H9 (cell line): Measurements from ENCODE around the gene SYVN1. TPM values are rescaled to one million over a fixed set of nuclear protein-coding genes. Genes with fewer than 3 reads are reported as not detected.

ENCODE experiments used
- DNase-seq: peaks from one replicate; pipeline ENCODE4 v3.0.0-alpha.2; 2017
- H2AFZ ChIP-seq: one replicate; pipeline ENCODE4 v1.6.1; 2013; ENCODE audit warnings: mild to moderate bottlenecking, low read length, control low read depth, moderate library complexity
- H2AK5ac ChIP-seq: 2 replicates; pipeline ENCODE4 v1.6.1; 2013; ENCODE audit warnings: low read length, control low read depth, mixed read lengths; ENCODE audit not compliant: insufficient read length
- H2BK120ac ChIP-seq: one replicate; pipeline ENCODE4 v1.6.1; 2013; ENCODE audit warnings: low read depth, mild to moderate bottlenecking, low read length, control low read depth, inconsistent platforms; ENCODE audit not compliant: poor library complexity, severe bottlenecking
- H2BK12ac ChIP-seq: 2 replicates; pipeline ENCODE4 v1.6.1; 2013; ENCODE audit warnings: low read length, control low read depth, mixed read lengths, low read depth; ENCODE audit not compliant: insufficient read length
- H2BK15ac ChIP-seq: 2 replicates; pipeline ENCODE4 v1.6.1; 2013; ENCODE audit warnings: low read depth, low read length, control low read depth
- H2BK20ac ChIP-seq: one replicate; pipeline ENCODE4 v1.6.1; 2013; ENCODE audit warnings: low read depth, mild to moderate bottlenecking, low read length, control low read depth, inconsistent platforms; ENCODE audit not compliant: poor library complexity, severe bottlenecking
- H2BK5ac ChIP-seq: 2 replicates; pipeline ENCODE4 v1.6.1; 2013; ENCODE audit warnings: low read length, control low read depth, mixed read lengths; ENCODE audit not compliant: insufficient read length
- H3K14ac ChIP-seq: 2 replicates; pipeline ENCODE4 v1.6.1; 2013; ENCODE audit warnings: low read length, control low read depth; ENCODE audit not compliant: insufficient read depth
- H3K18ac ChIP-seq: 2 replicates; pipeline ENCODE4 v1.6.1; 2013; ENCODE audit warnings: low read depth, mild to moderate bottlenecking, mixed read lengths, low read length, control low read depth; ENCODE audit not compliant: insufficient read length
- H3K23ac ChIP-seq: 2 replicates; pipeline ENCODE4 v1.6.1; 2013; ENCODE audit warnings: low read length, control low read depth, mixed read lengths, low read depth; ENCODE audit not compliant: insufficient read length
- H3K23me2 ChIP-seq: 2 replicates; pipeline ENCODE4 v1.6.1; 2013; ENCODE audit warnings: low read depth, mild to moderate bottlenecking, mixed read lengths, low read length, control low read depth; ENCODE audit not compliant: insufficient read length, poor library complexity, severe bottlenecking
- H3K27ac ChIP-seq: 2 replicates; pipeline ENCODE4 v1.5.1; 2013; ENCODE audit warnings: low read length, control low read depth, mixed read lengths, low read depth; ENCODE audit not compliant: insufficient read length
- H3K27me3 ChIP-seq: 2 replicates; pipeline ENCODE4 v1.6.1; 2013; ENCODE audit warnings: low read length, control low read depth, inconsistent platforms; ENCODE audit not compliant: insufficient read depth
- H3K4ac ChIP-seq: 2 replicates; pipeline ENCODE4 v1.6.1; 2013; ENCODE audit warnings: low read depth, mild to moderate bottlenecking, control low read depth, inconsistent platforms, low read length, moderate library complexity
- H3K4me1 ChIP-seq: 2 replicates; pipeline ENCODE4 v1.6.1; 2013; ENCODE audit warnings: low read length, control low read depth, inconsistent platforms; ENCODE audit not compliant: insufficient read depth
- H3K4me2 ChIP-seq: 2 replicates; pipeline ENCODE4 v1.6.1; 2013; ENCODE audit warnings: low read length, control low read depth, mixed read lengths; ENCODE audit not compliant: insufficient read length, insufficient read depth
- H3K56ac ChIP-seq: 2 replicates; pipeline ENCODE4 v1.6.1; 2013; ENCODE audit warnings: low read depth, mild to moderate bottlenecking, mixed read lengths, low read length, control low read depth; ENCODE audit not compliant: insufficient read length
- H3K79me1 ChIP-seq: 2 replicates; pipeline ENCODE4 v1.6.1; 2013; ENCODE audit warnings: low read depth, mild to moderate bottlenecking, moderate library complexity, low read length, control low read depth, inconsistent platforms; ENCODE audit not compliant: insufficient read depth, poor library complexity, severe bottlenecking
- H3K79me2 ChIP-seq: 2 replicates; pipeline ENCODE4 v1.6.1; 2013; ENCODE audit warnings: low read length, control low read depth, inconsistent platforms; ENCODE audit not compliant: insufficient read depth
- H3K9ac ChIP-seq: 2 replicates; pipeline ENCODE4 v1.6.1; 2013; ENCODE audit warnings: low read length, control low read depth, mixed read lengths; ENCODE audit not compliant: insufficient read length; ENCODE audit errors: extremely low read depth
- H3K9me3 ChIP-seq: one replicate; pipeline ENCODE4 v1.6.1; 2013; ENCODE audit warnings: low read depth, low read length, inconsistent platforms; ENCODE audit not compliant: control insufficient read depth
- H3T11ph ChIP-seq: one replicate; pipeline ENCODE4 v1.6.1; 2013; ENCODE audit warnings: mild to moderate bottlenecking, low read length, control low read depth, inconsistent platforms
- H4K20me1 ChIP-seq: one replicate; pipeline ENCODE4 v1.6.1; 2013; ENCODE audit not compliant: control insufficient read depth, insufficient read length, insufficient read depth
- H4K5ac ChIP-seq: 2 replicates; pipeline ENCODE4 v1.6.1; 2013; ENCODE audit warnings: low read depth, mild to moderate bottlenecking, mixed read lengths, low read length, control low read depth; ENCODE audit not compliant: insufficient read length
- H4K8ac ChIP-seq: replicated peaks from 2 replicates; pipeline ENCODE4 v1.6.1; 2013; ENCODE audit warnings: low read length, control low read depth, mixed read lengths, low read depth; ENCODE audit not compliant: insufficient read length
- H4K91ac ChIP-seq: 2 replicates; pipeline ENCODE4 v1.6.1; 2013; ENCODE audit warnings: low read depth, mild to moderate bottlenecking, moderate library complexity, mixed read lengths, low read length, control low read depth; ENCODE audit not compliant: insufficient read length
- H3K27ac Mint-ChIP-seq, 3 experiments: 2 replicates in 2 of 3; 3 replicates in 1 of 3; pipeline ENCODE4 v1.8.0; 2020 to 2021; ENCODE audit warnings: mixed read lengths in 3 of 3, mild to moderate bottlenecking in 1 of 3, moderate library complexity in 1 of 3
- H3K27me3 Mint-ChIP-seq: 2 replicates; pipeline ENCODE4 v1.8.0; 2021; ENCODE audit warnings: low read depth, mild to moderate bottlenecking, moderate library complexity, mixed read lengths
- H3K36me3 Mint-ChIP-seq, 3 experiments: 2 replicates in 2 of 3; 3 replicates in 1 of 3; pipeline ENCODE4 v1.8.0; 2020 to 2021; ENCODE audit warnings: low read depth in 3 of 3, mixed read lengths in 3 of 3; ENCODE audit not compliant: insufficient read depth in 1 of 3
- H3K4me1 Mint-ChIP-seq, 2 experiments: 2 replicates each; pipeline ENCODE4 v1.8.0; 2020; ENCODE audit warnings: mixed read lengths in 2 of 2
- H3K4me3 Mint-ChIP-seq, 2 experiments: 2 replicates in 1 of 2; 3 replicates in 1 of 2; pipeline ENCODE4 v1.8.0; 2020 to 2021; ENCODE audit warnings: mild to moderate bottlenecking in 2 of 2, mixed read lengths in 2 of 2, moderate library complexity in 1 of 2
- H3K9me3 Mint-ChIP-seq, 2 experiments: 2 replicates in 1 of 2; 3 replicates in 1 of 2; pipeline ENCODE4 v1.8.0; 2020; ENCODE audit warnings: mild to moderate bottlenecking in 2 of 2, mixed read lengths in 2 of 2, moderate library complexity in 1 of 2
- WGBS: extraction: QIAGEN DNeasy Blood & Tissue Kit; methylation state at CpG from one replicate; pipeline ENCODE4 v1.1.7; 2013; ENCODE audit warnings: missing lambda C conversion rate, low lambda C conversion rate, mixed read lengths; ENCODE audit not compliant: insufficient read length; ENCODE audit errors: extremely low coverage; 5-methylcytosine and 5-hydroxymethylcytosine counted together
- total RNA-seq: library from RNA; stranded (reverse); gene quantifications from 2 replicates; pipeline ENCODE4 v1.2.1, GENCODE V29; 2021
- TF ChIP-seq, protein P1 (sequence below): fragments of 200-600 bp; sonication (generic); conservative IDR thresholded peaks from 3 replicates; pipeline ENCODE4 v1.8.0; 2021; ENCODE audit warnings: antibody characterized with exemption, mild to moderate bottlenecking

Gene SYVN1
- total RNA-seq, 1 experiment from 2014 or later, result 31.6 TPM

DNA sequence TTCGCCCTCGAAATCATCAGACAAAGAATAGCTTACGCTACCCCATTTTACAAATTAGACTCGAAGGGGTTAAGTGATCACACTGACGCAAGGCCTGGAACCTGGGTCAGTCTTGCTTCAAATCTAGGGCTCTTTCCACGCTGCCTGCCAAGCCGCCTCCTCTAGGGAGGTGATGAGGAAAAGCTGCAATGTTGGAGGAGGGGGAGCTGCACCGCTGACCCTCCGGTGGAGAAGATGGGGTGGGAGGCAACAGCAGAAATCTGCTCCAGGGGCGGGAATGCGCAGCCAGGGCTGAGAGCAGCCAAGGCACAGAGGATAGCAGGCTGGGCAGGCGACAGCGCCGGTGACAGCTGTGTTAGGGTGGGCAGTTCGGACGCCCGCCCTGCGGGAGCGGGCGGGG is 595 bp downstream of the SYVN1 start:
- Histone ChIP-seq H3K79me2 (no peaks in the 10 kb centered on the region), H3K9ac (peak overlapping the region; percentile 96), H3K4ac (no peak overlapping the region), H2BK20ac (no peak overlapping the region), H4K20me1 (no peaks in the 10 kb centered on the region), H3K79me1 (no peaks in the 10 kb centered on the region), H3K23me2 (peaks cover 14% of the 10 kb centered on the region), H2BK12ac (no peak overlapping the region), H3K27ac (no peak overlapping the region), H4K8ac (no peak overlapping the region), H3K18ac (no peak overlapping the region), H3K9me3 (no peaks in the 10 kb centered on the region), H4K5ac (no peak overlapping the region), H3K27me3 (no peaks in the 10 kb centered on the region), H2AFZ (no peak overlapping the region), H3K14ac (no peak overlapping the region), H3K4me1 (no peaks in the 10 kb centered on the region), H2BK15ac (no peak overlapping the region), H3K4me2 (peak overlapping the region; percentile 58), H2BK120ac (no peak overlapping the region), H2AK5ac (no peak overlapping the region), H2BK5ac (no peak overlapping the region), H3T11ph (no peak overlapping the region), H3K23ac (no peak overlapping the region), H4K91ac (no peak overlapping the region), H3K56ac (no peak overlapping the region)
- TF ChIP-seq, protein P1, sequence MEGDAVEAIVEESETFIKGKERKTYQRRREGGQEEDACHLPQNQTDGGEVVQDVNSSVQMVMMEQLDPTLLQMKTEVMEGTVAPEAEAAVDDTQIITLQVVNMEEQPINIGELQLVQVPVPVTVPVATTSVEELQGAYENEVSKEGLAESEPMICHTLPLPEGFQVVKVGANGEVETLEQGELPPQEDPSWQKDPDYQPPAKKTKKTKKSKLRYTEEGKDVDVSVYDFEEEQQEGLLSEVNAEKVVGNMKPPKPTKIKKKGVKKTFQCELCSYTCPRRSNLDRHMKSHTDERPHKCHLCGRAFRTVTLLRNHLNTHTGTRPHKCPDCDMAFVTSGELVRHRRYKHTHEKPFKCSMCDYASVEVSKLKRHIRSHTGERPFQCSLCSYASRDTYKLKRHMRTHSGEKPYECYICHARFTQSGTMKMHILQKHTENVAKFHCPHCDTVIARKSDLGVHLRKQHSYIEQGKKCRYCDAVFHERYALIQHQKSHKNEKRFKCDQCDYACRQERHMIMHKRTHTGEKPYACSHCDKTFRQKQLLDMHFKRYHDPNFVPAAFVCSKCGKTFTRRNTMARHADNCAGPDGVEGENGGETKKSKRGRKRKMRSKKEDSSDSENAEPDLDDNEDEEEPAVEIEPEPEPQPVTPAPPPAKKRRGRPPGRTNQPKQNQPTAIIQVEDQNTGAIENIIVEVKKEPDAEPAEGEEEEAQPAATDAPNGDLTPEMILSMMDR, result no peak
- DNase-seq, result no peak
- H3K9me3 Mint-ChIP-seq, result no peaks in the 10 kb centered on the region; a peak in 1 of 5 replicates
- WGBS, result no CpG with 5 or more reads among the region's 20 CpGs
- H3K27ac Mint-ChIP-seq, result peak overlapping the region; percentile 100; a peak in 6 of 7 replicates
- H3K4me3 Mint-ChIP-seq, result peak overlapping the region; percentile 93 to 95
- peaks cover 19 to 23% of the 10 kb centered on the region in 2 experiments for H3K4me1 Mint-ChIP-seq
- no peaks in the 10 kb centered on the region for H3K27me3 Mint-ChIP-seq
- H3K36me3 Mint-ChIP-seq, result peaks cover 5 to 31% (median 26%) of the 10 kb centered on the region in 3 experiments; a peak in 6 of 7 replicates
